Measurements from ENCODE around the gene ARSI.

ARSI gene

DNA sequence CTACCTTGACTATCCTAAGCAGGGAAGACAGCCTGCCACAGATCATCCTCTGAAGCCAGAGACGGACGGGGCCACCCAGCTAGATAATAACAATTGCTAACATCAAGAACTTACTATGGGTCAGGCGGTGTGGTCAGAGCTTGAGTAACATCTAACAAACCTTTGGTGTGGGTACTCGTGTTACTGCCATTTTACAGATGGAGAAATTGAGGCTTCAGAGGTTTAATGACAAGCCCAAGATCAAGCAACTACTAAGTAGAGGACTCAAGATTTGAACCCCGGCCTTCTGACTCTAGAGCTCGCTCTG, 16.7 kb upstream of the ARSI start:
- TF ChIP-seq, protein P1, sequence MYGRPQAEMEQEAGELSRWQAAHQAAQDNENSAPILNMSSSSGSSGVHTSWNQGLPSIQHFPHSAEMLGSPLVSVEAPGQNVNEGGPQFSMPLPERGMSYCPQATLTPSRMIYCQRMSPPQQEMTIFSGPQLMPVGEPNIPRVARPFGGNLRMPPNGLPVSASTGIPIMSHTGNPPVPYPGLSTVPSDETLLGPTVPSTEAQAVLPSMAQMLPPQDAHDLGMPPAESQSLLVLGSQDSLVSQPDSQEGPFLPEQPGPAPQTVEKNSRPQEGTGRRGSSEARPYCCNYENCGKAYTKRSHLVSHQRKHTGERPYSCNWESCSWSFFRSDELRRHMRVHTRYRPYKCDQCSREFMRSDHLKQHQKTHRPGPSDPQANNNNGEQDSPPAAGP (tag by site-specific recombination; IDR thresholded peaks at IDR 0.05): no peak
- TF ChIP-seq ZNF610 (tag by site-specific recombination; IDR thresholded peaks at IDR 0.05; ENCODE audit: borderline replicate concordance) (no peak), ZNF658 (tag by site-specific recombination; IDR thresholded peaks at IDR 0.05) (no peak), ZNF558 (tag by site-specific recombination; IDR thresholded peaks at IDR 0.05) (no peak), ZNF138 (tag by site-specific recombination; IDR thresholded peaks at IDR 0.05; ENCODE audit: borderline replicate concordance) (no peak), TCF7L2 (IDR thresholded peaks at IDR 0.05; ENCODE audit: borderline replicate concordance, low read depth, low read length) (no peak), ZNF830 (tag by site-specific recombination; IDR thresholded peaks at IDR 0.05; ENCODE audit: low read depth) (no peak), ZNF529 (tag by site-specific recombination; IDR thresholded peaks at IDR 0.05; ENCODE audit: insufficient replicate concordance) (no peak), OSR2 (tag by site-specific recombination; IDR thresholded peaks at IDR 0.05) (no peak), ZNF223 (tag by site-specific recombination; IDR thresholded peaks at IDR 0.05) (no peak), ZNF175 (tag by site-specific recombination; IDR thresholded peaks at IDR 0.05) (no peak), ZNF654 (tag by site-specific recombination; IDR thresholded peaks at IDR 0.05; ENCODE audit: low read depth) (no peak), ZNF560 (tag by site-specific recombination; IDR thresholded peaks at IDR 0.05; ENCODE audit: borderline replicate concordance) (no peak), ZNF623 (tag by site-specific recombination; IDR thresholded peaks at IDR 0.05) (no peak), ZNF571 (tag by site-specific recombination; IDR thresholded peaks at IDR 0.05) (no peak), ZNF423 (tag by site-specific recombination; IDR thresholded peaks at IDR 0.05) (no peak), ZNF707 (tag by site-specific recombination; IDR thresholded peaks at IDR 0.05) (no peak), ZNF530 (tag by site-specific recombination; IDR thresholded peaks at IDR 0.05; ENCODE audit: low read depth) (no peak)
- TF ChIP-seq, protein P2, sequence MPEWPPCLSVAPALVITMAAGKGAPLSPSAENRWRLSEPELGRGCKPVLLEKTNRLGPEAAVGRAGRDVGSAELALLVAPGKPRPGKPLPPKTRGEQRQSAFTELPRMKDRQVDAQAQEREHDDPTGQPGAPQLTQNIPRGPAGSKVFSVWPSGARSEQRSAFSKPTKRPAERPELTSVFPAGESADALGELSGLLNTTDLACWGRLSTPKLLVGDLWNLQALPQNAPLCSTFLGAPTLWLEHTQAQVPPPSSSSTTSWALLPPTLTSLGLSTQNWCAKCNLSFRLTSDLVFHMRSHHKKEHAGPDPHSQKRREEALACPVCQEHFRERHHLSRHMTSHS (tag by site-specific recombination; IDR thresholded peaks at IDR 0.05): no peak
- no peak overlapping the region for H3K27ac ChIP-seq (ENCODE audit: extremely low read depth, low read depth, low read length)
- peaks cover 7% of the 10 kb centered on the region for H3K4me1 ChIP-seq (ENCODE audit: control insufficient read depth, insufficient read depth, low read length)
- H3K9me3 ChIP-seq (ENCODE audit: control insufficient read depth, insufficient read depth, low read depth, low read length): no peaks in the 10 kb centered on the region
- H3K4me3 ChIP-seq (ENCODE audit: low read depth, low read length): no peak overlapping the region
- no peaks in the 10 kb centered on the region for H3K36me3 ChIP-seq (ENCODE audit: control insufficient read depth in 2 of 2, insufficient read depth in 1 of 2, low read length in 2 of 2)
- ChIA-PET POLR2A (interaction anchor here (0.5 to 1.3 kb wide), 3 partner anchors 24 to 148 kb away, joined by 4 to 7 read pairs (median 5); partner anchors contain the start of gene TCOF1), CTCF (interaction anchor here (1.0 to 1.4 kb wide), 2 partner anchors 11 to 30 kb away, joined by 3 read pairs; no protein-coding TSS in a partner anchor)

DNA sequence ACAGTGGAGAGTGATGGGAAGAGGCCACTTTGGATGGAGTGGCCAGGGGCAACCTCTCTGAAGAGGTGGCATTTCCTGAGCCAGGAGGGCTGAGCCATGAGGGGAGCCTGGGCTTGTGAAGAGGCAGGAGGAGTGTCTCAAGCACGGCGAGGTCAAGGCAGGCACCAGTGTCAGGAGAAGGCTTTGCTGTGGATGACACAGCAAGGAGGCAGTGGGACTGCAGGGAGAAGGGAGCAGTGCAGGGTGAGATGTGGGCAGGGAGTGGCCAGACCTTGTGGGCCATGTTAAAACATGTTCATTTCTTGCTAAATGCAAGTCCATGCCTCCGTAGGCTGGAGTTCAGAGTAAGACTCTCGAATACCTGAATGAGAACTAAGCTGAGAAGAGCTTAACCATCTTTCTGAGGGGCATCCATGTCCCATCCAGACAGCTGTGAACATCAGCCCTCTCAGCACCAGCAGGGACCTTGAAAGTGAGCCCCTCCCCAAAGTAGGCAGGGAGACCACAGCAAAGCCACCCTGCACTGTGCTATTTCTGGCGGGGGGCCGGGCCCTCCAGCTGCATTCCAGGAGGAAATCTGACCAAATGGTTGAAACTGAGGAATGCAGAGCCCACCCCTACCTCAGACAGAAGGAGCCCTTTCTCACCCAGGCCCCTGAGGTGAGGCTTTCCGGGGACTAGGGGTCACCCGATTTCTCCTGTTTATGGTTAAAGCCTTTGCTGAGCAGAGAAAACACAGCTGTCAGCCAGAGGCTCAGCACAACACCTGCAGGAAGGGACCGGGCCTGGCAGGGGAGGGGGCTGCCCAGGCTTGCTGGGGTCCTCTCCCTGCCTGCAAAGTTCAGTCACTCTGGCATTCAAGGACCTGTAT, 16.1 kb upstream of the ARSI start:
- peaks cover 7% of the 10 kb centered on the region for H3K4me1 ChIP-seq (ENCODE audit: control insufficient read depth, insufficient read depth, low read length)
- no peak overlapping the region for H3K27ac ChIP-seq (ENCODE audit: extremely low read depth, low read depth, low read length)
- CTCF ChIA-PET: interaction anchor here (1.4 kb wide), 1 partner anchor 11 kb away, joined by 3 read pairs; no protein-coding TSS in a partner anchor
- POLR2A ChIA-PET: interaction anchor here (0.5 to 1.3 kb wide), 2 partner anchors 24 to 148 kb away, joined by 5 to 7 read pairs; no protein-coding TSS in a partner anchor
- TF ChIP-seq ZNF394 (tag by site-specific recombination; IDR thresholded peaks at IDR 0.05; ENCODE audit: borderline replicate concordance) (no peak), ZNF555 (tag by site-specific recombination; conservative IDR thresholded peaks at IDR 0.05) (no peak), ZEB2 (tag by site-specific recombination; IDR thresholded peaks at IDR 0.05) (no peak), ZNF157 (tag by site-specific recombination; IDR thresholded peaks at IDR 0.05) (no peak), ZNF76 (tag by site-specific recombination; IDR thresholded peaks at IDR 0.05; ENCODE audit: borderline replicate concordance, low read depth) (no peak), ZNF184 (tag by site-specific recombination; IDR thresholded peaks at IDR 0.05) (no peak), ZNF221 (tag by site-specific recombination; IDR thresholded peaks at IDR 0.05; ENCODE audit: borderline replicate concordance) (no peak)
- TF ChIP-seq, protein P3, sequence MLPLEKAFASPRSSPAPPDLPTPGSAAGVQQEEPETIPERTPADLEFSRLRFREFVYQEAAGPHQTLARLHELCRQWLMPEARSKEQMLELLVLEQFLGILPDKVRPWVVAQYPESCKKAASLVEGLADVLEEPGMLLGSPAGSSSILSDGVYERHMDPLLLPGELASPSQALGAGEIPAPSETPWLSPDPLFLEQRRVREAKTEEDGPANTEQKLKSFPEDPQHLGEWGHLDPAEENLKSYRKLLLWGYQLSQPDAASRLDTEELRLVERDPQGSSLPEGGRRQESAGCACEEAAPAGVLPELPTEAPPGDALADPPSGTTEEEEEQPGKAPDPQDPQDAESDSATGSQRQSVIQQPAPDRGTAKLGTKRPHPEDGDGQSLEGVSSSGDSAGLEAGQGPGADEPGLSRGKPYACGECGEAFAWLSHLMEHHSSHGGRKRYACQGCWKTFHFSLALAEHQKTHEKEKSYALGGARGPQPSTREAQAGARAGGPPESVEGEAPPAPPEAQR (tag by site-specific recombination; IDR thresholded peaks at IDR 0.05): no peak
- H3K9me3 ChIP-seq (ENCODE audit: control insufficient read depth, insufficient read depth, low read depth, low read length): no peaks in the 10 kb centered on the region
- H3K4me3 ChIP-seq (ENCODE audit: low read depth, low read length): no peak overlapping the region
- H3K36me3 ChIP-seq (ENCODE audit: control insufficient read depth in 2 of 2, insufficient read depth in 1 of 2, low read length in 2 of 2): no peaks in the 10 kb centered on the region

Measured in HEK293 (cell line).